ENCODE data around the gene MBD3L2B.
"Not testable (repeated sequence)": the region's sequence is repeated elsewhere in the genome, so short reads cannot be mapped to it uniquely, and the experiment has no call there.

GRCh38 chr19:7052896-7053295, 31.7 kb upstream of the MBD3L2B start:
- TF ChIP-seq CTCF (IDR thresholded peaks at IDR 0.05; ENCODE audit: borderline replicate concordance, extremely low read depth, low read length, poor library complexity, severe bottlenecking); EZH2 (IDR thresholded peaks at IDR 0.05; ENCODE audit: borderline replicate concordance, low read depth, low read length, severe bottlenecking): not testable (repeated sequence)
